HL-60 (cell line): ENCODE measurements around the gene TRIAP1.

Experiments used
- DNase-seq, 2 experiments: peaks; one replicate each; pipeline ENCODE4 v3.0.0-alpha.2; 2010 to 2020; ENCODE audit warnings: low read depth in 1 of 2, low spot score in 1 of 2
- H3K27ac ChIP-seq: fragments of 250-450 bp; sonication (Bioruptor Pico); replicated peaks from 2 replicates; pipeline ENCODE4 v1.5.1; 2020; ENCODE audit warnings: mild to moderate bottlenecking, moderate library complexity
- H3K27me3 ChIP-seq: fragments of 250-450 bp; sonication (Bioruptor Pico); 2 replicates; pipeline ENCODE4 v1.5.1; 2021; ENCODE audit warnings: mild to moderate bottlenecking, moderate library complexity; ENCODE audit not compliant: insufficient read depth, poor library complexity, severe bottlenecking
- H3K4me3 ChIP-seq: replicated peaks from 2 replicates; pipeline ENCODE4 v1.5.1; 2011; ENCODE audit warnings: mild to moderate bottlenecking, control low read depth, low read length; ENCODE audit not compliant: insufficient read depth
- CTCF ChIP-seq: IDR thresholded peaks from one replicate; pipeline ENCODE4 v1.5.1; 2011; ENCODE audit warnings: low read length, control low read depth, inconsistent platforms; ENCODE audit not compliant: insufficient read depth
- GABPA ChIP-seq: IDR thresholded peaks from 2 replicates; pipeline ENCODE4 v1.6.1; 2012; ENCODE audit warnings: low read depth
- POLR2AphosphoS5 ChIP-seq: IDR thresholded peaks from 2 replicates; pipeline ENCODE4 v1.6.1; 2012; ENCODE audit warnings: low read depth
- SPI1 ChIP-seq: IDR thresholded peaks from 2 replicates; pipeline ENCODE4 v1.6.1; 2012; ENCODE audit warnings: low read depth, mild to moderate bottlenecking, borderline replicate concordance
- TF ChIP-seq, protein P1 (sequence below): IDR thresholded peaks from 2 replicates; pipeline ENCODE4 v1.6.1; 2012; ENCODE audit warnings: low read depth; ENCODE audit not compliant: insufficient replicate concordance

TRIAP1 gene

DNA sequence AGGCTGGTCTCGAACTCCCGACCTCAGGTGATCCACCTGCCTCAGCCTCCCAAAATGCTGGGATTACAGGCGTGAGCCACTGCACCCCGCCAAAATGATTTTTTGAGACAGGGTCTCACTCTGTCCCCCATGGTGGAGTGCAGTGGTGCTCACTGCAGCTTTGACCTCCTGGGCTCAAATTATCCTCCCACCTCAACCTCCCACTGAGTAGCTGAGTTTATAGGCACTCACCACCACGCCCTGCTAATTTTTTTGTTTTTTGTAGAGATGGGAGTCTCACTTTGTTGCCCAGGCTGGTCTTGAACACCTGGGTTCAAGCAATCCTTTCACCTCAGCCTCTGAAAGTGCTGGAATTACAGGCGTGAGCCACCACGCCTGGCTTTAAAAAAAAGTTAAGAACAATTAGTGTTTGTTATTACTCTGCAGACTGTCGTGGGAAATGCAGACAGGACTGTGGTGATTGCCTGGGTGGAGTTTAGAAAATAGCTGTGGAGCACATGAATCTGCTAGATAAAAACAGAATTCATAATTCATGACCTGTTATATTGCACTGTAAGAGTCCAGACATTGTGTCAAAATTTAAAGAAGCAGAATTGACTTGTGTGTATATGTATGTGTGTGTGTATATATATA, 17.5 kb downstream of the TRIAP1 start:
- H3K27ac ChIP-seq = no peak overlapping the region
- no peaks in the 10 kb centered on the region for H3K27me3 ChIP-seq
- no peak overlapping the region for H3K4me3 ChIP-seq
- DNase-seq = no peak
- TF ChIP-seq SPI1 = no peak
- TF ChIP-seq CTCF = no peak
- TF ChIP-seq, protein P1, sequence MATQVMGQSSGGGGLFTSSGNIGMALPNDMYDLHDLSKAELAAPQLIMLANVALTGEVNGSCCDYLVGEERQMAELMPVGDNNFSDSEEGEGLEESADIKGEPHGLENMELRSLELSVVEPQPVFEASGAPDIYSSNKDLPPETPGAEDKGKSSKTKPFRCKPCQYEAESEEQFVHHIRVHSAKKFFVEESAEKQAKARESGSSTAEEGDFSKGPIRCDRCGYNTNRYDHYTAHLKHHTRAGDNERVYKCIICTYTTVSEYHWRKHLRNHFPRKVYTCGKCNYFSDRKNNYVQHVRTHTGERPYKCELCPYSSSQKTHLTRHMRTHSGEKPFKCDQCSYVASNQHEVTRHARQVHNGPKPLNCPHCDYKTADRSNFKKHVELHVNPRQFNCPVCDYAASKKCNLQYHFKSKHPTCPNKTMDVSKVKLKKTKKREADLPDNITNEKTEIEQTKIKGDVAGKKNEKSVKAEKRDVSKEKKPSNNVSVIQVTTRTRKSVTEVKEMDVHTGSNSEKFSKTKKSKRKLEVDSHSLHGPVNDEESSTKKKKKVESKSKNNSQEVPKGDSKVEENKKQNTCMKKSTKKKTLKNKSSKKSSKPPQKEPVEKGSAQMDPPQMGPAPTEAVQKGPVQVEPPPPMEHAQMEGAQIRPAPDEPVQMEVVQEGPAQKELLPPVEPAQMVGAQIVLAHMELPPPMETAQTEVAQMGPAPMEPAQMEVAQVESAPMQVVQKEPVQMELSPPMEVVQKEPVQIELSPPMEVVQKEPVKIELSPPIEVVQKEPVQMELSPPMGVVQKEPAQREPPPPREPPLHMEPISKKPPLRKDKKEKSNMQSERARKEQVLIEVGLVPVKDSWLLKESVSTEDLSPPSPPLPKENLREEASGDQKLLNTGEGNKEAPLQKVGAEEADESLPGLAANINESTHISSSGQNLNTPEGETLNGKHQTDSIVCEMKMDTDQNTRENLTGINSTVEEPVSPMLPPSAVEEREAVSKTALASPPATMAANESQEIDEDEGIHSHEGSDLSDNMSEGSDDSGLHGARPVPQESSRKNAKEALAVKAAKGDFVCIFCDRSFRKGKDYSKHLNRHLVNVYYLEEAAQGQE = no peak
- no peak for TF ChIP-seq GABPA
- no peak for TF ChIP-seq POLR2AphosphoS5

DNA sequence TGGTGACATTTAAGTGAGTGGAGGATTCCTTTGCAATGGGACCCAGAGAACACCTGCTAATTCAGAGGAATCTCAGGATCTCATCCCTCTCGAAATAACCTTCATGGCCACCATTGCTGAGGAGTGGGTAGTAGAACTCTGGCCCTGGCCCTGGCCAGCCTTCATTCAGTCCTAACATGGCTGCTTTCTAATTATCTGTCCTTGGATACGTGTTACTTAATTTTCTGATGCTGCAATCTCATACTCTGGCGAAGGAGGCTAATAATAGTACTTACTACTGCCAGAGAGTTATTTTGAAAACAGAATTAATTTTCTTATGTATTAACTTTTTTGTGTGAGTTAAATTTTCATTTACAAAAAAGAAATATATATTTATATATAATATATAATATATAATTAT, 20.4 kb downstream of the TRIAP1 start:
- H3K27ac ChIP-seq = no peak overlapping the region
- no peak for TF ChIP-seq SPI1
- TF ChIP-seq POLR2AphosphoS5 = no peak
- no peak for TF ChIP-seq CTCF
- no peak for TF ChIP-seq GABPA
- TF ChIP-seq, protein P1 = no peak
- no peak overlapping the region for H3K4me3 ChIP-seq
- no peak for DNase-seq
- H3K27me3 ChIP-seq = no peaks in the 10 kb centered on the region

DNA sequence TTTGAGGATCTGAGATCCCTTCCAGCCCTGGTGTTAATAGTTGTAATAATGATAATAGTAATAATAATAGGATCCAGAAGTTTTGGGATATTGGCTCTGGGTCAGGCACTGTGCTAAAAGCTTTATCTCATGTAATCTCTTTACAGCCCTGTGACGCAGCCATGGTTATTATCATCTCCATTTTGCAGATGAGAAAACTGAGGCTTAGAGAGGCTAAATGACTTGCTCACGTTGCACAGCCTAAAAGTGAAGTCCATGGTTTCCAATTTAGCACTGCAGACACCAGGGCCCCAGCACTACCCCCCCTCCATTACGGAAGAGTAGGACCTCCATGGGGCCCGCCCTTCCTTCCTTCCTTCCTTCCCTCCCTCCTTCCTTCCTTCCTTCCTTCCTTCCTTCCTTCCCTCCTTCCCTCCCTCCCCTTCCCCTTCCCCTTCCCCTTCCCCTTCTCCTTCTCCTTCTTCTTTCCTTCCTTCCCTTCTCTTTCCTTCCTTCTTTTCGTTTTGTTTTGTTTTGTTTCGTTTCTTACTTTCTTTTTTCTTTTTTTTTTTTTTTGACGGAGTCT, 23.2 kb downstream of the TRIAP1 start:
- Histone ChIP-seq H3K27ac (no peak overlapping the region), H3K4me3 (no peak overlapping the region), H3K27me3 (no peaks in the 10 kb centered on the region)
- TF ChIP-seq CTCF = no peak
- no peak for TF ChIP-seq SPI1
- no peak for TF ChIP-seq POLR2AphosphoS5
- TF ChIP-seq GABPA = no peak
- TF ChIP-seq, protein P1 = no peak
- DNase-seq = no peak
